Hepatocyte (in vitro differentiated cells): ENCODE data around the gene NRCAM.

Experiments used
- CTCF ChIP-seq: fragments of 200-600 bp; sonication (generic); IDR thresholded peaks from 2 replicates; pipeline ENCODE4 v1.5.1; 2016; ENCODE audit warnings: antibody characterized with exemption, mild to moderate bottlenecking; ENCODE audit not compliant: poor library complexity
- EZH2 ChIP-seq: fragments of 200-600 bp; sonication (generic); IDR thresholded peaks from 2 replicates; pipeline ENCODE4 v1.6.1; 2016; ENCODE audit warnings: antibody characterized with exemption, mild to moderate bottlenecking, borderline replicate concordance
- EZH2phosphoT487 ChIP-seq: fragments of 200-600 bp; sonication (generic); IDR thresholded peaks from one replicate; pipeline ENCODE4 v1.6.1; 2018; ENCODE audit warnings: antibody characterized with exemption, mild to moderate bottlenecking, low read depth, moderate library complexity; ENCODE audit not compliant: unreplicated experiment, severe bottlenecking

- TF ChIP-seq CTCF, result no peak
- TF ChIP-seq EZH2, result no peak
- TF ChIP-seq EZH2phosphoT487, result no peak
Measured at GRCh38 chr7:108327353-108327752, 128.9 kb downstream of the NRCAM start.
